Activated naive CD4-positive, alpha-beta T cell treated with anti-CD3 and anti-CD28 coated beads, Interleukin-2, amount 50 U/mL, for 24 hours (primary cell): Measurements from ENCODE around the gene CEP112.

ENCODE experiments used
- H3K27ac Mint-ChIP-seq: one replicate; pipeline ENCODE4 v1.8.0; 2021; ENCODE audit warnings: mild to moderate bottlenecking, mixed read lengths
- H3K27me3 Mint-ChIP-seq: one replicate; pipeline ENCODE4 v1.8.0; 2021; ENCODE audit warnings: mixed read lengths
- H3K36me3 Mint-ChIP-seq: one replicate; pipeline ENCODE4 v1.8.0; 2021; ENCODE audit warnings: mixed read lengths
- H3K4me1 Mint-ChIP-seq: one replicate; pipeline ENCODE4 v1.8.0; 2021; ENCODE audit warnings: mixed read lengths
- H3K4me3 Mint-ChIP-seq: one replicate; pipeline ENCODE4 v1.8.0; 2021; ENCODE audit warnings: mild to moderate bottlenecking, mixed read lengths
- H3K9me3 Mint-ChIP-seq: one replicate; pipeline ENCODE4 v1.8.0; 2021; ENCODE audit warnings: mixed read lengths

CEP112 gene

GRCh38 chr17:65627108-65627507 is 564.8 kb downstream of the CEP112 start:
- H3K27ac Mint-ChIP-seq, result no peak overlapping the region
- H3K27me3 Mint-ChIP-seq, result peaks cover 1% of the 10 kb centered on the region

GRCh38 chr17:65626451-65626850 is 565.5 kb downstream of the CEP112 start:
- peaks cover 1% of the 10 kb centered on the region for H3K27me3 Mint-ChIP-seq
- no peaks in the 10 kb centered on the region for H3K4me1 Mint-ChIP-seq
- H3K27ac Mint-ChIP-seq, result no peak overlapping the region
- no peaks in the 10 kb centered on the region for H3K9me3 Mint-ChIP-seq
- H3K36me3 Mint-ChIP-seq, result no peaks in the 10 kb centered on the region
- H3K4me3 Mint-ChIP-seq, result no peak overlapping the region

More at GRCh38 chr17:65627108-65627507, 564.8 kb downstream of the CEP112 start:
- H3K36me3 Mint-ChIP-seq, result no peaks in the 10 kb centered on the region
- H3K4me3 Mint-ChIP-seq, result no peak overlapping the region
- no peaks in the 10 kb centered on the region for H3K9me3 Mint-ChIP-seq
- H3K4me1 Mint-ChIP-seq, result no peaks in the 10 kb centered on the region

DNA sequence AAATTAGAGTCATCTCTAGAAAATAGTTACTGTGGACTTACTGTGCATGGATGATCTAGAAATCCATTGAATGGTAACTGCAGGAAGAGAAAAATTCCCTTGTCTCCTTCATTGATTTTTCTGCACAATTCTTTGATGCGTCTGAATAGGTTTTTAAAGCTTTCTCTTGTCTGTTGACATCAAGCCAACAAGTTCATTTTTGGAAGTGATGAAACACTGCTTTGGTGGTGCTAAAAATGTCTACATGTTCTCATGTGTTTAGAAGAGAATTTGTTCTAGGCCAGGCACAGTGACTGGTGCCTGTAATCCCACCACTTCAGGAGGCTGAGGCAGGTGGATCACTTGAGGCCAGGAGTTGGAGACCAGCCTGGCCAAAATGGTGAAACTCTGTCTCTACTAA is 573.4 kb downstream of the CEP112 start:
- Mint-ChIP-seq H3K9me3 (no peaks in the 10 kb centered on the region), H3K4me3 (no peak overlapping the region), H3K27ac (no peak overlapping the region), H3K27me3 (no peaks in the 10 kb centered on the region), H3K4me1 (no peaks in the 10 kb centered on the region), H3K36me3 (no peaks in the 10 kb centered on the region)

DNA sequence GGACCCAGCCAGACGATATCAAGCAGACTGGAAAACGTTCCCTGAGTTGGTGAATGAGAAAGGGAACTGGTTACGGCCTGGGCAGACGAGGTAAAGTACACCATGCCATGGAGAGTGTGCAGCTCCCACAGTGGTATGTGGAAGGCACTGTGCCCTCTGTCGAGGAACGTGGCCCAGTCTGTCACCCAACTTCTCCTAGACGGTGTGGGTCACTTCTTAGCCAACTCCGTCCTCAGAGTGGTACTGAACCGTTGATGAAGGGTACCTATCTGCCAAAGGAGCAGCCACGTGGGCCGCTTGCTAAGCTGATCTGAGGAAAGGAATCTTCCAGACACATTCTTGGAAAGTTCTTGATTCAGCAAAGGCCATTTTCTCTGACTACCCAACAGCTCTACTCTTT is 574.4 kb downstream of the CEP112 start:
- Mint-ChIP-seq H3K4me3 (no peak overlapping the region), H3K9me3 (no peaks in the 10 kb centered on the region), H3K36me3 (no peaks in the 10 kb centered on the region), H3K27ac (no peak overlapping the region), H3K4me1 (no peaks in the 10 kb centered on the region), H3K27me3 (no peaks in the 10 kb centered on the region)

DNA sequence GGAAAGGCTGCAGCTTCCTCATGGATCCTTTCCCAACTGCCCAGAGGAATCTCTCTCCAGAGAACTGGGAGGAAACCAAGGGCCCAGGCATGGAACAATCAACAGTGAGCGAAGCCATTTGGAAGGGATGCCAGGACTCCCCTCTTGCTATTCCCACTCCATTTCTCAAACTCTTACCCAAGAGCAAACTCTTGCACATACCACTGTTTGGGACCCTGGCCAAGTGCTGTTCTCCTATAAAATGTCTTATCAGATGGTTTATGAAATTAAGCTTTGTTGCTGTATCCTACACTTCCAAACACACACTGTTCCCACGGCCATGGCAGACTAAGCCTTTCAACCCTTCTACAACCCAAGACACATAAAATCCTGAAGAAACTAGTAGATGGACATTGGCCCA is 582.2 kb downstream of the CEP112 start:
- H3K4me1 Mint-ChIP-seq, result no peaks in the 10 kb centered on the region
- no peak overlapping the region for H3K4me3 Mint-ChIP-seq
- H3K27ac Mint-ChIP-seq, result no peak overlapping the region
- no peaks in the 10 kb centered on the region for H3K36me3 Mint-ChIP-seq
- H3K9me3 Mint-ChIP-seq, result no peaks in the 10 kb centered on the region
- no peaks in the 10 kb centered on the region for H3K27me3 Mint-ChIP-seq

GRCh38 chr17:65609286-65609685 is 582.6 kb downstream of the CEP112 start:
- no peaks in the 10 kb centered on the region for H3K4me1 Mint-ChIP-seq
- no peak overlapping the region for H3K4me3 Mint-ChIP-seq
- no peak overlapping the region for H3K27ac Mint-ChIP-seq
- H3K36me3 Mint-ChIP-seq, result no peaks in the 10 kb centered on the region
- H3K27me3 Mint-ChIP-seq, result no peaks in the 10 kb centered on the region
- no peaks in the 10 kb centered on the region for H3K9me3 Mint-ChIP-seq

GRCh38 chr17:65604070-65604469 is 587.9 kb downstream of the CEP112 start:
- no peak overlapping the region for H3K27ac Mint-ChIP-seq
- H3K4me1 Mint-ChIP-seq, result no peaks in the 10 kb centered on the region

DNA sequence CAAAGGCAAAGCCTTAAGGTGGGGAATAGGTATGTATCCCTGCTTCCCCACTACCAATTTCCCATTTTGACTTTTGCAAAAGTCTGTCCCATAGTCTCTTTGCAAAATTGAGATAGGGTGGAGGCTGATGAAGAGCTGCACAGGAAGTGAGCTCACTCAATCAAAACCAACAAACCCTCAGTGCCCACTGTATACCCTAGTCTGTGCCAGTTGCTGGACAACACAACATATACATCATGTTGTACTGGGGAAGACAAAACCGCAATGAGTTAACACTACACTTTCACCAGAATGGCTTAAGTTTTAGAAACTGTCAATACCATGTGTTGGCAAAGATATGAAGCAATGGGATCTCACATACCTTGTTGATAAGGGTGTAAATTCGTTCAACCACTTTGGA is 590.1 kb downstream of the CEP112 start:
- H3K9me3 Mint-ChIP-seq, result no peaks in the 10 kb centered on the region
- no peak overlapping the region for H3K27ac Mint-ChIP-seq
- no peaks in the 10 kb centered on the region for H3K27me3 Mint-ChIP-seq
- no peaks in the 10 kb centered on the region for H3K36me3 Mint-ChIP-seq
- no peaks in the 10 kb centered on the region for H3K4me1 Mint-ChIP-seq
- H3K4me3 Mint-ChIP-seq, result no peak overlapping the region

More at GRCh38 chr17:65604070-65604469, 587.9 kb downstream of the CEP112 start:
- Mint-ChIP-seq H3K9me3 (no peaks in the 10 kb centered on the region), H3K4me3 (no peak overlapping the region), H3K27me3 (no peaks in the 10 kb centered on the region), H3K36me3 (no peaks in the 10 kb centered on the region)

- no peak overlapping the region for H3K27ac Mint-ChIP-seq
- H3K27me3 Mint-ChIP-seq, result no peaks in the 10 kb centered on the region
- H3K4me1 Mint-ChIP-seq, result no peaks in the 10 kb centered on the region
- no peaks in the 10 kb centered on the region for H3K9me3 Mint-ChIP-seq
- H3K4me3 Mint-ChIP-seq, result no peak overlapping the region
- H3K36me3 Mint-ChIP-seq, result no peaks in the 10 kb centered on the region
Measured at GRCh38 chr17:65601145-65601544, 590.8 kb downstream of the CEP112 start.

- H3K4me1 Mint-ChIP-seq, result no peaks in the 10 kb centered on the region
- no peaks in the 10 kb centered on the region for H3K9me3 Mint-ChIP-seq
- no peak overlapping the region for H3K4me3 Mint-ChIP-seq
- H3K27me3 Mint-ChIP-seq, result no peaks in the 10 kb centered on the region
- no peak overlapping the region for H3K27ac Mint-ChIP-seq
- H3K36me3 Mint-ChIP-seq, result no peaks in the 10 kb centered on the region
Measured at GRCh38 chr17:65600518-65600917, 591.4 kb downstream of the CEP112 start.

GRCh38 chr17:65599650-65600049 is 592.3 kb downstream of the CEP112 start:
- no peak overlapping the region for H3K4me3 Mint-ChIP-seq
- H3K9me3 Mint-ChIP-seq, result no peaks in the 10 kb centered on the region
- no peaks in the 10 kb centered on the region for H3K27me3 Mint-ChIP-seq
- no peaks in the 10 kb centered on the region for H3K36me3 Mint-ChIP-seq
- peaks cover 8% of the 10 kb centered on the region for H3K4me1 Mint-ChIP-seq
- H3K27ac Mint-ChIP-seq, result no peak overlapping the region

DNA sequence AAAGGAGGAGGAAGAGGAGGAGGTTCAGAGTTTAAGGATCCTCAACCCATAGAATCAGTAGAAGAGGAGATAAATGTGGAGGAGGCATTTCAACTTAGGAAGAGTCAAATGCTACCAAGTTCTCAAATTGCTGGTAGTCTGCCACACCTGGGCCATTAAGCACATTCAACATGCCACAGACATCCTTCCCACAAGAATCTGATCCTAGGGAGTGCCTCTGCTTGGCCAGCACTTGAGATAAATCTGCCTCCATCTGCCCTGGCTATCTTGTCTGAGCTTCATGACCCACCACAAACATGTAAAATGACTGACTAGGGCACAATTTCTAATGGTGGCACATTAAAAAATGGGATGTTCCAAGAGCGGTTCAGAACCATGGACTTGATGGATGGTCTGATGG is 593.2 kb downstream of the CEP112 start:
- Mint-ChIP-seq H3K4me3 (no peak overlapping the region), H3K27ac (no peak overlapping the region), H3K4me1 (peaks cover 17% of the 10 kb centered on the region), H3K36me3 (no peaks in the 10 kb centered on the region), H3K9me3 (no peaks in the 10 kb centered on the region), H3K27me3 (no peaks in the 10 kb centered on the region)

GRCh38 chr17:65595071-65595656 is 596.8 kb downstream of the CEP112 start:
- H3K36me3 Mint-ChIP-seq, result no peaks in the 10 kb centered on the region
- no peaks in the 10 kb centered on the region for H3K27me3 Mint-ChIP-seq
- H3K4me3 Mint-ChIP-seq, result peak overlapping the region; percentile 89
- H3K4me1 Mint-ChIP-seq, result peaks cover 30% of the 10 kb centered on the region
- no peaks in the 10 kb centered on the region for H3K9me3 Mint-ChIP-seq
- H3K27ac Mint-ChIP-seq, result no peak overlapping the region

DNA sequence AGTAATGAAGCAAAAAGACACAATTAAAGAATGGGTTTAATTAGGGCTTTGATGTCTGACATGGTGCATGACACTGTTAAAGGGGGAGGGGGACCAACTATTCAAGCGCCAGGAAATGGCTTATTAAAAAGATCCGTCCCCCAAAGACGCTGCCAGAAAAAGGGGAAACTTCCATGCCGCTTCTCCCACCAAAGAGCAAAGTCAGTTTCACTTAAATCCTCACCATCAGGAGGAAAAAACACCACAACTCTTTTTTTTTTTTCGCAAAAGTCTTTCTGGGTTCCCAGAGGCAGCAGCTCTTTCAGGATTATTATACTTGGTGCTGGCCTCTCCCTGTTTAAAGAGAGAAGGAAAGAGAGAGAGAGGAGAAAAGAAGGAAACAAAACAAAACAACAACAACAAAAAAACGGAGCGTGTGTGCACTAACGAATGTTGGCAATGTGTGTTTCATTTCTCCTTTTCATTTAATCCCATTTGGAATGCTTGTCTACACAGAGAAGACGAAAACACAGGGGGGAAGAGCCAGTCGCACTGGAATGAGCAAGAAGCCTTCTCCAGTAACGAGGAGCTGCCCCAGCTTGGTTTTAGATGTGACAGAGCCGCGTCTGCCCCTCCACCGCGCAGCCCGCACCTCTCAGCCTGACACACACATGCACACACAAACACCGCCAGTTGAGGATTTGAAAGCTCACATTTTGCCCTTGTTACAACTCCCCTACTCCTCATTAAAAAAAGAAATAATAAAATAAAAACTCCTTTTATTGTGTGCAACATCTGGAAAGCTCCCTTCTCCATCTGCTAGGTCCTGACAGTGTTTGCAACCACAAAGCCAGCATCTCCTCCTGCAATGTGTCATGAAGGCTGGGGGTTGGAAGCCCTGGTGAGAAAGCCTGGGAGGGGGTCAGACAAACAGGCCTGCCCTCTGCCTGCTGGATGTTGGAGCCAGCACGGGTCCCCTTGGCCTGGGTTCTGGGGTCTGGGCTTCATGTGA is 597.8 kb downstream of the CEP112 start:
- Mint-ChIP-seq H3K27ac (no peak overlapping the region), H3K4me1 (peaks cover 30% of the 10 kb centered on the region), H3K36me3 (no peaks in the 10 kb centered on the region), H3K4me3 (peak overlapping the region; percentile 89), H3K27me3 (no peaks in the 10 kb centered on the region), H3K9me3 (no peaks in the 10 kb centered on the region)

GRCh38 chr17:65593092-65593854 is 598.7 kb downstream of the CEP112 start:
- H3K27ac Mint-ChIP-seq, result peak overlapping the region; percentile 68

More at GRCh38 chr17:65593092-65593854, 598.7 kb downstream of the CEP112 start:
- peaks cover 37% of the 10 kb centered on the region for H3K4me1 Mint-ChIP-seq
- no peaks in the 10 kb centered on the region for H3K36me3 Mint-ChIP-seq
- H3K9me3 Mint-ChIP-seq, result no peaks in the 10 kb centered on the region
- H3K27me3 Mint-ChIP-seq, result no peaks in the 10 kb centered on the region
- peak overlapping the region; percentile 89 for H3K4me3 Mint-ChIP-seq
